ENCODE results near the gene CCM2L. TPM values are rescaled to one million over a fixed set of nuclear protein-coding genes. Genes with fewer than 3 reads are reported as not detected.

CCM2L gene
- polyA plus RNA-seq, 1 of the 3 experiments (the other 2 are of a cell fraction): not detected

DNA sequence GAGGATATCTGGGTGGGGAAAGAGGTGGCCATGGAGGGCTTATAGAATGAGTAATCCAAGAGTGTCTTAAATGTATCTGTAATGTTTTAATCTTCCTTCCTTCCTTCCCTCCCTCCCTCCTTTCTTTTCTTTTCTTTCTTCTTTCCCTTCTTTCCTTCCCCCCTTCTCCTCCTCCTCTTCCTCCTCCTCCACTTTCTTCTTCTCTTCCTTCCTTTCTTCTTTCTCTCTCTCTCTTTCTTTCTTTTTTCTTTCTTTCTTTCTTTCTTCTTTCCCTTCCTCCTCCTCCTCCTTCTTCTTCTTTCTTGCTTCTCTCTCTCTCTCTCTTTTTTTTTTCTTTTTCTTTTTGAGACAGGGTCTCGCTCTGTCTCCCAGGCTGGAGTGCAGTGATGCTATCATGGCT is 49.0 kb downstream of the CCM2L start:
- Histone ChIP-seq H3K79me2 (ENCODE audit: insufficient read depth) (no peaks in the 10 kb centered on the region), H3K4me3 (ENCODE audit: low read depth in 2 of 2, low read length in 1 of 2) (no peak overlapping the region), H3K27ac (ENCODE audit: low read depth in 2 of 2, low read length in 1 of 2) (no peak overlapping the region), H3F3A (replicated peaks; ENCODE audit: insufficient read depth) (no peaks in the 10 kb centered on the region), H4K20me1 (ENCODE audit: insufficient read depth) (no peaks in the 10 kb centered on the region), H3K4me2 (no peak overlapping the region), H3K9me2 (no peaks in the 10 kb centered on the region), H2AFZ (ENCODE audit: low read depth) (no peak overlapping the region), H3K9ac (no peak overlapping the region), H3K9me3 (no peaks in the 10 kb centered on the region), H3K4me1 (ENCODE audit: control insufficient read depth in 1 of 2, insufficient read depth in 2 of 2, low read depth in 1 of 2, low read length in 1 of 2) (no peaks in the 10 kb centered on the region), H3K27me3 (ENCODE audit: insufficient read depth) (peaks cover 79% of the 10 kb centered on the region), H3K36me3 (replicated peaks in 1 of 2; ENCODE audit: control insufficient read depth in 1 of 2, insufficient read depth in 2 of 2, low read length in 1 of 2) (no peaks in the 10 kb centered on the region)
- CTCF ChIA-PET: interaction anchor here (0.9 to 1.8 kb wide), 4 partner anchors 19 to 236 kb away, joined by 3 to 8 read pairs (median 4); no protein-coding TSS in a partner anchor
- no peak for TF ChIP-seq FOXJ3 (CRISPR knock-in tag; IDR thresholded peaks at IDR 0.05)
- no peak for TF ChIP-seq EP300 (IDR thresholded peaks at IDR 0.05; ENCODE audit: borderline replicate concordance in 1 of 2, low read depth in 1 of 2, low read length in 1 of 2)
- TF ChIP-seq NFIC (IDR thresholded peaks at IDR 0.05; ENCODE audit: borderline replicate concordance): no peak
- TF ChIP-seq, protein P1, sequence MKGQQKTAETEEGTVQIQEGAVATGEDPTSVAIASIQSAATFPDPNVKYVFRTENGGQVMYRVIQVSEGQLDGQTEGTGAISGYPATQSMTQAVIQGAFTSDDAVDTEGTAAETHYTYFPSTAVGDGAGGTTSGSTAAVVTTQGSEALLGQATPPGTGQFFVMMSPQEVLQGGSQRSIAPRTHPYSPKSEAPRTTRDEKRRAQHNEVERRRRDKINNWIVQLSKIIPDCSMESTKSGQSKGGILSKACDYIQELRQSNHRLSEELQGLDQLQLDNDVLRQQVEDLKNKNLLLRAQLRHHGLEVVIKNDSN (IDR thresholded peaks at IDR 0.05; ENCODE audit: borderline replicate concordance, low read depth): no peak
- no peak for TF ChIP-seq TAF1 (IDR thresholded peaks at IDR 0.05; ENCODE audit: borderline replicate concordance, low read depth, low read length)
- no peak for TF ChIP-seq RXRA (IDR thresholded peaks at IDR 0.05; ENCODE audit: borderline replicate concordance, low read depth)
- TF ChIP-seq, protein P2, sequence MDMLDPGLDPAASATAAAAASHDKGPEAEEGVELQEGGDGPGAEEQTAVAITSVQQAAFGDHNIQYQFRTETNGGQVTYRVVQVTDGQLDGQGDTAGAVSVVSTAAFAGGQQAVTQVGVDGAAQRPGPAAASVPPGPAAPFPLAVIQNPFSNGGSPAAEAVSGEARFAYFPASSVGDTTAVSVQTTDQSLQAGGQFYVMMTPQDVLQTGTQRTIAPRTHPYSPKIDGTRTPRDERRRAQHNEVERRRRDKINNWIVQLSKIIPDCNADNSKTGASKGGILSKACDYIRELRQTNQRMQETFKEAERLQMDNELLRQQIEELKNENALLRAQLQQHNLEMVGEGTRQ (IDR thresholded peaks at IDR 0.05; ENCODE audit: borderline replicate concordance, low read depth, low read length): no peak
- no peak for TF ChIP-seq GABPA (IDR thresholded peaks at IDR 0.05; ENCODE audit: low read depth)
- no peak for TF ChIP-seq SMC3 (IDR thresholded peaks at IDR 0.05; ENCODE audit: low read depth, low read length)
- TF ChIP-seq TCF12 (IDR thresholded peaks at IDR 0.05): no peak
- TF ChIP-seq, protein P3, sequence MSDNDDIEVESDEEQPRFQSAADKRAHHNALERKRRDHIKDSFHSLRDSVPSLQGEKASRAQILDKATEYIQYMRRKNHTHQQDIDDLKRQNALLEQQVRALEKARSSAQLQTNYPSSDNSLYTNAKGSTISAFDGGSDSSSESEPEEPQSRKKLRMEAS (IDR thresholded peaks at IDR 0.05; ENCODE audit: low read depth): no peak
- no peak for TF ChIP-seq RFX5 (IDR thresholded peaks at IDR 0.05; ENCODE audit: low read length)
- no peak for TF ChIP-seq GATA2 (CRISPR knock-in tag; IDR thresholded peaks at IDR 0.05)
- TF ChIP-seq NRF1 (IDR thresholded peaks at IDR 0.05; ENCODE audit: low read depth, low read length): no peak
- no peak for DNase-seq
- WGBS (ENCODE audit: low lambda C conversion rate): 46% methylated on average over 1 of the region's 1 CpG
- POLR2A ChIA-PET: no interaction called here

DNA sequence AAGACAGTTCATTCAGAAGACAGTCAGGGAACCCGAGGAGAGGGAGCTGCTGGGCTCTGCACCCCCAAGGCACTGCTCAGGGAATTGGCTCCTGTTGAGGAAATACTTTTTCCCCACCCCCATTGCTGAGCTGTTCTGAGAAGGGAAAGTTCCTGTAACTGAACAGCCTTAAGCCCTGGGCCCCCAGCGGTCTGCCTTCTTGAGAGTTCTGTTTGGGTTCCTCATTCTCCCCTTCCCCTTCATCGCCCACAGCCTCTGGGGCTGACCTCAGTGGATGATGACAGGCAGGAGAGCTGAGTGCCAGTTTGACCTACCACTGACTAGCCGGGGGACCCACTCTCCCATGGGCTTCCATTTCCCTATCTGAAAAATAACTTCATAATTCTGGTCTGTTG is 52.5 kb downstream of the CCM2L start:
- 22% methylated on average over 4 of the region's 4 CpGs for WGBS (ENCODE audit: low lambda C conversion rate)
- H3K27me3 ChIP-seq (ENCODE audit: insufficient read depth): peaks cover 52% of the 10 kb centered on the region
- H3K9me2 ChIP-seq: no peaks in the 10 kb centered on the region
- H3K9ac ChIP-seq: no peak overlapping the region
- POLR2A ChIA-PET: no interaction called here
- H2AFZ ChIP-seq (ENCODE audit: low read depth): no peak overlapping the region
- no peak overlapping the region for H3K4me2 ChIP-seq
- no peak overlapping the region for H3K4me3 ChIP-seq (ENCODE audit: low read depth in 2 of 2, low read length in 1 of 2)
- H3K9me3 ChIP-seq: no peaks in the 10 kb centered on the region
- H3K27ac ChIP-seq (ENCODE audit: low read depth in 2 of 2, low read length in 1 of 2): no peak overlapping the region
- peaks cover 4% of the 10 kb centered on the region for H3F3A ChIP-seq (replicated peaks; ENCODE audit: insufficient read depth)
- no peaks in the 10 kb centered on the region; a peak in 1 of 4 replicates for H3K4me1 ChIP-seq (ENCODE audit: control insufficient read depth in 1 of 2, insufficient read depth in 2 of 2, low read depth in 1 of 2, low read length in 1 of 2)
- no peaks in the 10 kb centered on the region for H3K36me3 ChIP-seq (replicated peaks in 1 of 2; ENCODE audit: control insufficient read depth in 1 of 2, insufficient read depth in 2 of 2, low read length in 1 of 2)
- H4K20me1 ChIP-seq (ENCODE audit: insufficient read depth): no peaks in the 10 kb centered on the region
- H3K79me2 ChIP-seq (ENCODE audit: insufficient read depth): no peaks in the 10 kb centered on the region
- CTCF ChIA-PET: interaction anchor here (0.8 kb wide), 1 partner anchor 30 kb away, joined by 3 read pairs; no protein-coding TSS in a partner anchor
- DNase-seq: no peak
- TF ChIP-seq MEF2A (IDR thresholded peaks at IDR 0.05; ENCODE audit: borderline replicate concordance, low read depth): no peak
- TF ChIP-seq, protein P4, sequence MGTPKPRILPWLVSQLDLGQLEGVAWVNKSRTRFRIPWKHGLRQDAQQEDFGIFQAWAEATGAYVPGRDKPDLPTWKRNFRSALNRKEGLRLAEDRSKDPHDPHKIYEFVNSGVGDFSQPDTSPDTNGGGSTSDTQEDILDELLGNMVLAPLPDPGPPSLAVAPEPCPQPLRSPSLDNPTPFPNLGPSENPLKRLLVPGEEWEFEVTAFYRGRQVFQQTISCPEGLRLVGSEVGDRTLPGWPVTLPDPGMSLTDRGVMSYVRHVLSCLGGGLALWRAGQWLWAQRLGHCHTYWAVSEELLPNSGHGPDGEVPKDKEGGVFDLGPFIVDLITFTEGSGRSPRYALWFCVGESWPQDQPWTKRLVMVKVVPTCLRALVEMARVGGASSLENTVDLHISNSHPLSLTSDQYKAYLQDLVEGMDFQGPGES (IDR thresholded peaks at IDR 0.05; ENCODE audit: low read depth, low read length): no peak
- no peak for TF ChIP-seq ELF1 (IDR thresholded peaks at IDR 0.05)
- TF ChIP-seq YY1 (IDR thresholded peaks at IDR 0.05; ENCODE audit: low read depth): no peak
- no peak for TF ChIP-seq RCOR1 (IDR thresholded peaks at IDR 0.05; ENCODE audit: low read length)
- TF ChIP-seq RFX5 (IDR thresholded peaks at IDR 0.05; ENCODE audit: low read length): no peak
- TF ChIP-seq, protein P3 (IDR thresholded peaks at IDR 0.05; ENCODE audit: low read depth): no peak
- no peak for TF ChIP-seq POLR2AphosphoS5 (IDR thresholded peaks at IDR 0.05; ENCODE audit: low read depth, low read length)
- TF ChIP-seq SIN3A (IDR thresholded peaks at IDR 0.05; ENCODE audit: borderline replicate concordance, low read depth, low read length): no peak
- TF ChIP-seq SMC3 (IDR thresholded peaks at IDR 0.05; ENCODE audit: low read depth, low read length): no peak
- TF ChIP-seq, protein P5, sequence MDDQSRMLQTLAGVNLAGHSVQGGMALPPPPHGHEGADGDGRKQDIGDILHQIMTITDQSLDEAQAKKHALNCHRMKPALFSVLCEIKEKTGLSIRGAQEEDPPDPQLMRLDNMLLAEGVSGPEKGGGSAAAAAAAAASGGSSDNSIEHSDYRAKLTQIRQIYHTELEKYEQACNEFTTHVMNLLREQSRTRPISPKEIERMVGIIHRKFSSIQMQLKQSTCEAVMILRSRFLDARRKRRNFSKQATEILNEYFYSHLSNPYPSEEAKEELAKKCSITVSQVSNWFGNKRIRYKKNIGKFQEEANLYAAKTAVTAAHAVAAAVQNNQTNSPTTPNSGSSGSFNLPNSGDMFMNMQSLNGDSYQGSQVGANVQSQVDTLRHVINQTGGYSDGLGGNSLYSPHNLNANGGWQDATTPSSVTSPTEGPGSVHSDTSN (IDR thresholded peaks at IDR 0.05): no peak
- no peak for TF ChIP-seq TAF1 (IDR thresholded peaks at IDR 0.05; ENCODE audit: borderline replicate concordance, low read depth, low read length)
- TF ChIP-seq, protein P6, sequence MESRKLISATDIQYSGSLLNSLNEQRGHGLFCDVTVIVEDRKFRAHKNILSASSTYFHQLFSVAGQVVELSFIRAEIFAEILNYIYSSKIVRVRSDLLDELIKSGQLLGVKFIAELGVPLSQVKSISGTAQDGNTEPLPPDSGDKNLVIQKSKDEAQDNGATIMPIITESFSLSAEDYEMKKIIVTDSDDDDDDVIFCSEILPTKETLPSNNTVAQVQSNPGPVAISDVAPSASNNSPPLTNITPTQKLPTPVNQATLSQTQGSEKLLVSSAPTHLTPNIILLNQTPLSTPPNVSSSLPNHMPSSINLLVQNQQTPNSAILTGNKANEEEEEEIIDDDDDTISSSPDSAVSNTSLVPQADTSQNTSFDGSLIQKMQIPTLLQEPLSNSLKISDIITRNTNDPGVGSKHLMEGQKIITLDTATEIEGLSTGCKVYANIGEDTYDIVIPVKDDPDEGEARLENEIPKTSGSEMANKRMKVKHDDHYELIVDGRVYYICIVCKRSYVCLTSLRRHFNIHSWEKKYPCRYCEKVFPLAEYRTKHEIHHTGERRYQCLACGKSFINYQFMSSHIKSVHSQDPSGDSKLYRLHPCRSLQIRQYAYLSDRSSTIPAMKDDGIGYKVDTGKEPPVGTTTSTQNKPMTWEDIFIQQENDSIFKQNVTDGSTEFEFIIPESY (IDR thresholded peaks at IDR 0.05; ENCODE audit: borderline replicate concordance, low read depth): no peak
- TF ChIP-seq GATA2 (CRISPR knock-in tag; IDR thresholded peaks at IDR 0.05): no peak

Data from SK-N-SH (cell line).